Liver (tissue), 9 donors: ENCODE data around the gene COL9A3. TPM values are rescaled to one million over a fixed set of nuclear protein-coding genes. Genes with fewer than 3 reads are reported as not detected.

Experiments
- DNase-seq: peaks from one replicate; pipeline ENCODE4 v3.0.0-alpha.2; 2017; ENCODE audit warnings: low spot score
- H3K27ac ChIP-seq, 2 donors: one replicate each; pipeline ENCODE4 v1.7.0; 2013; ENCODE audit warnings: inconsistent platforms in 2 of 2, low read length in 2 of 2, control low read depth in 1 of 2, low read depth in 1 of 2, mild to moderate bottlenecking in 1 of 2
- H3K27me3 ChIP-seq, 4 donors: one replicate each; pipeline versions ENCODE4 v1.6.1 to v1.7.0; 2013; ENCODE audit warnings: low read length in 3 of 4, inconsistent platforms in 1 of 4, mild to moderate bottlenecking in 1 of 4, moderate library complexity in 1 of 4; ENCODE audit not compliant: control insufficient read depth in 4 of 4, insufficient read depth in 4 of 4
- H3K36me3 ChIP-seq, 4 donors: one replicate each; pipeline versions ENCODE4 v1.6.1 to v1.7.0; 2013; ENCODE audit warnings: low read length in 3 of 4, mild to moderate bottlenecking in 3 of 4, low read depth in 1 of 4, moderate library complexity in 1 of 4; ENCODE audit not compliant: control insufficient read depth in 4 of 4, insufficient read depth in 3 of 4
- H3K4me1 ChIP-seq, 4 donors: one replicate each; pipeline versions ENCODE4 v1.6.1 to v1.7.0; 2013; ENCODE audit warnings: low read length in 3 of 4, mild to moderate bottlenecking in 3 of 4, moderate library complexity in 1 of 4; ENCODE audit not compliant: control insufficient read depth in 4 of 4, insufficient read depth in 4 of 4
- H3K4me3 ChIP-seq, 3 donors: one replicate each; pipeline versions ENCODE4 v1.6.1 to v1.7.0; 2013; ENCODE audit warnings: low read length in 3 of 3, control low read depth in 1 of 3, low read depth in 1 of 3, mild to moderate bottlenecking in 1 of 3
- H3K9ac ChIP-seq, 2 donors: one replicate each; pipeline ENCODE4 v1.7.0; 2013; ENCODE audit warnings: low read length in 2 of 2, mild to moderate bottlenecking in 2 of 2, moderate library complexity in 2 of 2, control low read depth in 1 of 2, low read depth in 1 of 2
- H3K9me3 ChIP-seq, 4 donors: one replicate each; pipeline versions ENCODE4 v1.6.1 to v1.7.0; 2013; ENCODE audit warnings: low read length in 3 of 4; ENCODE audit not compliant: control insufficient read depth in 4 of 4
- EGR1 ChIP-seq, 2 donors: IDR thresholded peaks; 2 replicates each; pipeline ENCODE4 v1.6.1; 2016 to 2018; ENCODE audit warnings: antibody characterized with exemption in 2 of 2, low read depth in 2 of 2
- FOXA1 ChIP-seq: IDR thresholded peaks from 2 replicates; pipeline ENCODE4 v1.6.1; 2016; ENCODE audit warnings: antibody characterized with exemption
- FOXA2 ChIP-seq: IDR thresholded peaks from 2 replicates; pipeline ENCODE4 v1.6.1; 2016; ENCODE audit warnings: antibody characterized with exemption
- GABPA ChIP-seq, 2 donors: IDR thresholded peaks in 1 of 2; conservative IDR thresholded peaks in 1 of 2; 2 replicates each; pipeline ENCODE4 v1.6.1; 2016; ENCODE audit warnings: antibody characterized with exemption in 2 of 2, mild to moderate bottlenecking in 1 of 2, moderate library complexity in 1 of 2
- HNF4A ChIP-seq, 2 donors: conservative IDR thresholded peaks; 2 replicates each; pipeline ENCODE4 v1.6.1; 2016; ENCODE audit warnings: antibody characterized with exemption in 2 of 2, mild to moderate bottlenecking in 2 of 2
- HNF4G ChIP-seq: IDR thresholded peaks from 2 replicates; pipeline ENCODE4 v1.6.1; 2016; ENCODE audit warnings: antibody characterized with exemption
- JUND ChIP-seq, 2 donors: IDR thresholded peaks; 2 replicates each; pipeline ENCODE4 v1.6.1; 2016; ENCODE audit warnings: antibody characterized with exemption in 2 of 2
- NR2F2 ChIP-seq: IDR thresholded peaks from 2 replicates; pipeline ENCODE4 v1.6.1; 2016; ENCODE audit warnings: antibody characterized with exemption
- RAD21 ChIP-seq, 2 donors: IDR thresholded peaks; 2 replicates each; pipeline ENCODE4 v1.6.1; 2016; ENCODE audit warnings: antibody characterized with exemption in 2 of 2, mild to moderate bottlenecking in 2 of 2
- RXRA ChIP-seq, 2 donors: IDR thresholded peaks; 2 replicates each; pipeline ENCODE4 v1.6.1; 2017 to 2018; ENCODE audit warnings: antibody characterized with exemption in 2 of 2, mild to moderate bottlenecking in 1 of 2
- YY1 ChIP-seq: IDR thresholded peaks from 2 replicates; pipeline ENCODE4 v1.6.1; 2016; ENCODE audit warnings: antibody characterized with exemption, mild to moderate bottlenecking
- WGBS: extraction: QIAGEN DNeasy Blood & Tissue Kit; methylation state at CpG from one replicate; pipeline ENCODE4 v1.1.7; 2013; 5-methylcytosine and 5-hydroxymethylcytosine counted together
- polyA plus RNA-seq, 2 donors: library from polyadenylated mRNA; stranded (reverse) in 1 of 2; unstranded in 1 of 2; fragments of 200-250 nt in 1 of 2; fragments of >200 nt in 1 of 2; fragmentation: Nextera tagmentation in 1 of 2; extraction: Ambion mirVana in 1 of 2; gene quantifications; one replicate each; pipeline versions ENCODE4 v1.2.1 to v1.2.3, GENCODE V29; 2013 to 2015
- total RNA-seq, 2 donors: library from RNA; depleted of rRNA; stranded (reverse); fragments of >200 nt; gene quantifications; one replicate each; pipeline ENCODE4 v1.2.3, GENCODE V29; 2014
- TF ChIP-seq, protein P1 (sequence below): IDR thresholded peaks from 2 replicates; pipeline ENCODE4 v1.6.1; 2016; ENCODE audit warnings: antibody characterized with exemption
- TF ChIP-seq, protein P2 (sequence below): IDR thresholded peaks from 2 replicates; pipeline ENCODE4 v1.6.1; 2016; ENCODE audit warnings: antibody characterized with exemption, mild to moderate bottlenecking
- donor health status: healthy.
- donor health status: healthy.
- donor health status: healthy.
- donor health status: healthy.
- donor health status: healthy.

Gene COL9A3
- under 1 TPM; 0.92 to 0.98 TPM for total RNA-seq
- 1 to 10 TPM; 1.2 to 2.0 TPM for polyA plus RNA-seq

DNA sequence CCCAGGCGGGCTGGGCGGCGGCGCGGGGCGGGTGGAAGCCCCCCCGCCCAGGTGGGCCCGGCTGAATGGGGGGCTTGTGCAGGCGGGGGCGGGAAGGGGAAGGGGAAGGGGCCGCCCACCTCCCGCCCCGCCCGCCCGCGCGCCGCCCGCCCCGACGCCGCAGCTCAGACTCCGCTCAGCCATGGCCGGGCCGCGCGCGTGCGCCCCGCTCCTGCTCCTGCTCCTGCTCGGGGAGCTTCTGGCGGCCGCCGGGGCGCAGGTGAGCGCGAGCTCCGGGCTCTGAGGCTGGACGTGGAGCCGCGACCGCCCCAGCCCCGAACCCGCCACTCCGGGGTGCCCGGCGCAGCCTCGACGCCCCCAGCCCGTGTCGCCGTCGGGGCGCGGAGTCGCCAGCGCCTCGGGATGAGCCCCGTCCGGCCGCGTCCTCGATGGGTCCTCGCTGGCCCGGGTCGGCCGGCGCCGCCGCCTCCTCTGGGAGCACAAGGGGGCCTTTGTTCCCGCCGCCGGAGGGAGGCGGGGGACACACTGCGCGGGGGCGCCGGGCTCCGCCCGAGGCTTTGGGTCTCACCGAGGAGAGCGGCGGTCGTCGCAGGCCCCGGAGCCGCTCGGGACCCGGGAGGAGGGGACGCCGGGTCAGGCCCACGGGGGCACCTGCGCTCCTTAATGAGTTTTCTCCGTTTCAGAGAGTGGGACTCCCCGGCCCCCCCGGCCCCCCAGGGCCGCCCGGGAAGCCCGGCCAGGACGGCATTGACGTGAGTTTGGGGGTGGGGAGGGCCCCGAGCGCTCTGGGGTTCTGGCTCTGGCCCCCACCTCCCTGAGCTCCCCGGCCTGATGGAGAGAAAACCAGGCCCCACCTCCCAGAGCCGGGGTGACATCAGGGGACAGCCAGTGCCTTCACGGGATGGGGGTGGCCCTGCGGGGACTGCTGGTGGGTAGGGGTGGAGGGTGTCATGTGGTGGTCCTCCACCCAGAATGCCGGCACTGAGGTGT is at the start of gene COL9A3:
Gene COL9A3 (plus strand): TSS at position 167 of the 990 bp plus-strand sequence. CDS start 15 bp downstream, at position 182.
- H3K9me3 ChIP-seq: no peaks in the 10 kb centered on the region
- H3K4me3 ChIP-seq: peak within 1 kb of the TSS in 1 of 3 donors; percentile 24
- H3K27ac ChIP-seq: no peak within 1 kb of the TSS
- DNase-seq: no peak
- H3K27me3 ChIP-seq: peaks cover 0 to 4% (median 0%) of the 10 kb centered on the region in 4 donors
- H3K9ac ChIP-seq: no peak within 1 kb of the TSS
- TF ChIP-seq GABPA (IDR thresholded peaks at IDR 0.05 in 1 of 2, conservative IDR thresholded peaks at IDR 0.05 in 1 of 2): no peak
- TF ChIP-seq RAD21 (IDR thresholded peaks at IDR 0.05): no peak
- no peak for TF ChIP-seq NR2F2
- no peak for TF ChIP-seq JUND (IDR thresholded peaks at IDR 0.05)
- TF ChIP-seq HNF4G: no peak
- no peak for TF ChIP-seq FOXA2
- TF ChIP-seq, protein P1, sequence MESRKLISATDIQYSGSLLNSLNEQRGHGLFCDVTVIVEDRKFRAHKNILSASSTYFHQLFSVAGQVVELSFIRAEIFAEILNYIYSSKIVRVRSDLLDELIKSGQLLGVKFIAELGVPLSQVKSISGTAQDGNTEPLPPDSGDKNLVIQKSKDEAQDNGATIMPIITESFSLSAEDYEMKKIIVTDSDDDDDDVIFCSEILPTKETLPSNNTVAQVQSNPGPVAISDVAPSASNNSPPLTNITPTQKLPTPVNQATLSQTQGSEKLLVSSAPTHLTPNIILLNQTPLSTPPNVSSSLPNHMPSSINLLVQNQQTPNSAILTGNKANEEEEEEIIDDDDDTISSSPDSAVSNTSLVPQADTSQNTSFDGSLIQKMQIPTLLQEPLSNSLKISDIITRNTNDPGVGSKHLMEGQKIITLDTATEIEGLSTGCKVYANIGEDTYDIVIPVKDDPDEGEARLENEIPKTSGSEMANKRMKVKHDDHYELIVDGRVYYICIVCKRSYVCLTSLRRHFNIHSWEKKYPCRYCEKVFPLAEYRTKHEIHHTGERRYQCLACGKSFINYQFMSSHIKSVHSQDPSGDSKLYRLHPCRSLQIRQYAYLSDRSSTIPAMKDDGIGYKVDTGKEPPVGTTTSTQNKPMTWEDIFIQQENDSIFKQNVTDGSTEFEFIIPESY: no peak
- no peak for TF ChIP-seq EGR1 (IDR thresholded peaks at IDR 0.05; ENCODE audit: low read depth in 2 of 2)
- no peak for TF ChIP-seq FOXA1
- WGBS: 10% methylated on average over 108 of the region's 108 CpGs
- peaks cover 3 to 14% (median 5%) of the 10 kb centered on the region in 4 donors for H3K4me1 ChIP-seq
- peaks cover 0 to 14% (median 7%) of the 10 kb centered on the region in 4 donors for H3K36me3 ChIP-seq

DNA sequence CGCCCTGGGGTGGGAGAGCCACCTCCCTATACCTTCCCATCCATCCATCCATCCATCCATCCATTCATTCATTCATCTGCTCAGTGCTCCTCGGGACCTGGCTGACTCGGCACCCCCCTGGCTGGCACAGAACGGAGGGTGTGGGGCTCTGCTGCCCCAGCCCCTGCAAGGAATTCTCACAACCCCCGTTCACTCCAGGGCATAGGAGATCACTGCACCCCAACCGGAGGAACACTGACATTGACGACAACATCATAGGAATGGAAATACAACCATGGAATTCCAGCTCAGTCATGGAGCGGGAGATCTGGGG is 48.7 kb upstream of the COL9A3 start:
- Histone ChIP-seq H3K4me1 (peaks cover 18 to 45% (median 33%) of the 10 kb centered on the region in 4 donors), H3K27me3 (no peaks in the 10 kb centered on the region), H3K36me3 (no peaks in the 10 kb centered on the region), H3K4me3 (no peak overlapping the region), H3K27ac (no peak overlapping the region), H3K9ac (no peak overlapping the region), H3K9me3 (no peaks in the 10 kb centered on the region)
- TF ChIP-seq HNF4A (conservative IDR thresholded peaks at IDR 0.05) (no peak), RXRA (IDR thresholded peaks at IDR 0.05) (no peak), EGR1 (IDR thresholded peaks at IDR 0.05; ENCODE audit: low read depth in 2 of 2) (no peak), YY1 (no peak), FOXA1 (no peak)
- TF ChIP-seq, protein P2, sequence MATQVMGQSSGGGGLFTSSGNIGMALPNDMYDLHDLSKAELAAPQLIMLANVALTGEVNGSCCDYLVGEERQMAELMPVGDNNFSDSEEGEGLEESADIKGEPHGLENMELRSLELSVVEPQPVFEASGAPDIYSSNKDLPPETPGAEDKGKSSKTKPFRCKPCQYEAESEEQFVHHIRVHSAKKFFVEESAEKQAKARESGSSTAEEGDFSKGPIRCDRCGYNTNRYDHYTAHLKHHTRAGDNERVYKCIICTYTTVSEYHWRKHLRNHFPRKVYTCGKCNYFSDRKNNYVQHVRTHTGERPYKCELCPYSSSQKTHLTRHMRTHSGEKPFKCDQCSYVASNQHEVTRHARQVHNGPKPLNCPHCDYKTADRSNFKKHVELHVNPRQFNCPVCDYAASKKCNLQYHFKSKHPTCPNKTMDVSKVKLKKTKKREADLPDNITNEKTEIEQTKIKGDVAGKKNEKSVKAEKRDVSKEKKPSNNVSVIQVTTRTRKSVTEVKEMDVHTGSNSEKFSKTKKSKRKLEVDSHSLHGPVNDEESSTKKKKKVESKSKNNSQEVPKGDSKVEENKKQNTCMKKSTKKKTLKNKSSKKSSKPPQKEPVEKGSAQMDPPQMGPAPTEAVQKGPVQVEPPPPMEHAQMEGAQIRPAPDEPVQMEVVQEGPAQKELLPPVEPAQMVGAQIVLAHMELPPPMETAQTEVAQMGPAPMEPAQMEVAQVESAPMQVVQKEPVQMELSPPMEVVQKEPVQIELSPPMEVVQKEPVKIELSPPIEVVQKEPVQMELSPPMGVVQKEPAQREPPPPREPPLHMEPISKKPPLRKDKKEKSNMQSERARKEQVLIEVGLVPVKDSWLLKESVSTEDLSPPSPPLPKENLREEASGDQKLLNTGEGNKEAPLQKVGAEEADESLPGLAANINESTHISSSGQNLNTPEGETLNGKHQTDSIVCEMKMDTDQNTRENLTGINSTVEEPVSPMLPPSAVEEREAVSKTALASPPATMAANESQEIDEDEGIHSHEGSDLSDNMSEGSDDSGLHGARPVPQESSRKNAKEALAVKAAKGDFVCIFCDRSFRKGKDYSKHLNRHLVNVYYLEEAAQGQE: no peak
- 90% methylated on average over 8 of the region's 8 CpGs for WGBS
- no peak for DNase-seq
